Vagina (tissue), 2 donors: Measurements from ENCODE around the gene KCTD13. TPM values are rescaled to one million over a fixed set of nuclear protein-coding genes. Genes with fewer than 3 reads are reported as not detected.

Source experiments
- DNase-seq, 2 donors: peaks; one replicate each; pipeline ENCODE4 v3.0.0-alpha.2; 2017; ENCODE audit errors: extremely low spot score in 2 of 2
- H3K27ac ChIP-seq: fragments of 200-600 bp; sonication (generic); one replicate; pipeline ENCODE4 v1.5.1; 2019
- H3K27me3 ChIP-seq: fragments of 200-600 bp; sonication (generic); one replicate; pipeline ENCODE4 v1.5.1; 2019
- H3K36me3 ChIP-seq, 2 donors: fragments of 200-600 bp; sonication (generic); one replicate each; pipeline ENCODE4 v1.5.1; 2017 to 2019
- H3K4me1 ChIP-seq: fragments of 200-600 bp; sonication (generic); one replicate; pipeline ENCODE4 v1.5.1; 2019
- H3K4me3 ChIP-seq, 2 donors: fragments of 200-600 bp; sonication (generic); 1 replicate in 1 of 2; 2 replicates in 1 of 2; pipeline ENCODE4 v1.5.1; 2016 to 2019
- H3K9me3 ChIP-seq: fragments of 200-600 bp; sonication (generic); one replicate; pipeline ENCODE4 v1.5.1; 2019
- CTCF ChIP-seq, 3 experiments: fragments of 450-650 bp in 2 of 3; fragments of 200-600 bp in 1 of 3; sonication (generic) in 1 of 3; IDR thresholded peaks; one replicate each; pipeline ENCODE4 v1.5.1; 2017 to 2019; ENCODE audit warnings: antibody characterized with exemption in 3 of 3, mild to moderate bottlenecking in 2 of 3, moderate library complexity in 2 of 3
- POLR2A ChIP-seq, 2 donors: fragments of 450-650 bp; IDR thresholded peaks; one replicate each; pipeline ENCODE4 v1.6.1; 2017; ENCODE audit warnings: antibody characterized with exemption in 2 of 2, mild to moderate bottlenecking in 2 of 2, moderate library complexity in 2 of 2
- POLR2AphosphoS5 ChIP-seq, 2 donors: sonication (generic); formaldehyde crosslinking; IDR thresholded peaks; one replicate each; pipeline ENCODE4 v1.9.0; 2017; ENCODE audit warnings: antibody characterized with exemption in 2 of 2, mild to moderate bottlenecking in 2 of 2, low read depth in 1 of 2; ENCODE audit not compliant: insufficient read depth in 1 of 2
- intact Hi-C: fragments of 100-400 bp; cut with DNase I; formaldehyde crosslinking; loops from one replicate; pipeline ENCODE4 v1.15.1; 2023
- total RNA-seq: library from RNA; depleted of rRNA; stranded (reverse); fragments of >200 nt; gene quantifications from one replicate; pipeline ENCODE4 v1.2.3, GENCODE V29; 2016

Gene KCTD13
- total RNA-seq, 1 donor from 2014 or later = 20.4 TPM

- intact Hi-C loops = no loop called here
These were observed 27.8 kb downstream of the KCTD13 start for GRCh38 chr16:29898135-29898803.

GRCh38 chr16:29897333-29897732, 28.7 kb downstream of the KCTD13 start:
- Histone ChIP-seq H3K36me3 (no peaks in the 10 kb centered on the region), H3K27me3 (peaks cover 3% of the 10 kb centered on the region), H3K4me3 (no peak overlapping the region), H3K4me1 (peaks cover 22% of the 10 kb centered on the region), H3K27ac (no peak overlapping the region), H3K9me3 (no peaks in the 10 kb centered on the region)
- TF ChIP-seq POLR2A (IDR thresholded peaks at IDR 0.05) = no peak
- TF ChIP-seq CTCF (IDR thresholded peaks at IDR 0.05) = no peak
- no peak for TF ChIP-seq POLR2AphosphoS5 (IDR thresholded peaks at IDR 0.05; ENCODE audit: insufficient read depth in 1 of 2, low read depth in 1 of 2)
- intact Hi-C loops = no loop called here
- DNase-seq = no peak

More at GRCh38 chr16:29898135-29898803, 27.8 kb downstream of the KCTD13 start:
- Histone ChIP-seq H3K27ac (no peak overlapping the region), H3K27me3 (peaks cover 3% of the 10 kb centered on the region), H3K4me3 (no peak overlapping the region), H3K9me3 (no peaks in the 10 kb centered on the region), H3K36me3 (no peaks in the 10 kb centered on the region), H3K4me1 (peaks cover 22% of the 10 kb centered on the region)
- TF ChIP-seq POLR2AphosphoS5 (IDR thresholded peaks at IDR 0.05; ENCODE audit: insufficient read depth in 1 of 2, low read depth in 1 of 2) (no peak), POLR2A (IDR thresholded peaks at IDR 0.05) (no peak), CTCF (IDR thresholded peaks at IDR 0.05) (no peak)
- no peak for DNase-seq

- Histone ChIP-seq H3K4me1 (peaks cover 22% of the 10 kb centered on the region), H3K27me3 (peaks cover 3% of the 10 kb centered on the region), H3K27ac (no peak overlapping the region), H3K4me3 (no peak overlapping the region), H3K36me3 (no peaks in the 10 kb centered on the region), H3K9me3 (no peaks in the 10 kb centered on the region)
- no peak for DNase-seq
- TF ChIP-seq CTCF (IDR thresholded peaks at IDR 0.05) = no peak
- no peak for TF ChIP-seq POLR2A (IDR thresholded peaks at IDR 0.05)
- TF ChIP-seq POLR2AphosphoS5 (IDR thresholded peaks at IDR 0.05; ENCODE audit: insufficient read depth in 1 of 2, low read depth in 1 of 2) = no peak
- intact Hi-C loops = no loop called here
These were observed 29.2 kb downstream of the KCTD13 start for GRCh38 chr16:29896841-29897240.

GRCh38 chr16:29894352-29894751, 31.7 kb downstream of the KCTD13 start:
- Histone ChIP-seq H3K4me3 (no peak overlapping the region), H3K4me1 (peaks cover 4% of the 10 kb centered on the region), H3K36me3 (no peaks in the 10 kb centered on the region), H3K27ac (no peak overlapping the region), H3K9me3 (no peaks in the 10 kb centered on the region), H3K27me3 (peaks cover 3% of the 10 kb centered on the region)
- DNase-seq = no peak
- intact Hi-C loops = no loop called here
- TF ChIP-seq POLR2A (IDR thresholded peaks at IDR 0.05) = no peak
- no peak for TF ChIP-seq CTCF (IDR thresholded peaks at IDR 0.05)
- no peak for TF ChIP-seq POLR2AphosphoS5 (IDR thresholded peaks at IDR 0.05; ENCODE audit: insufficient read depth in 1 of 2, low read depth in 1 of 2)

- Histone ChIP-seq H3K27me3 (peaks cover 3% of the 10 kb centered on the region), H3K9me3 (no peaks in the 10 kb centered on the region), H3K27ac (no peak overlapping the region), H3K4me3 (no peak overlapping the region), H3K36me3 (no peaks in the 10 kb centered on the region), H3K4me1 (no peaks in the 10 kb centered on the region)
- TF ChIP-seq POLR2A (IDR thresholded peaks at IDR 0.05) = no peak
- no peak for TF ChIP-seq CTCF (IDR thresholded peaks at IDR 0.05)
- no peak for TF ChIP-seq POLR2AphosphoS5 (IDR thresholded peaks at IDR 0.05; ENCODE audit: insufficient read depth in 1 of 2, low read depth in 1 of 2)
- DNase-seq = no peak
- intact Hi-C loops = no loop called here
These were observed 32.5 kb downstream of the KCTD13 start for GRCh38 chr16:29893553-29893952.
